OCI-LY7 (cell line): ENCODE measurements around the gene ZNF106. TPM values are rescaled to one million over a fixed set of nuclear protein-coding genes. Genes with fewer than 3 reads are reported as not detected.

Experiments used
- BruUV-seq: library from RNA; stranded (reverse); fragments of 400-500 nt; replicated peaks from 2 replicates; lab custom pipeline; 2021; lab: Mats Ljungman, UMichigan
- CTCF ChIA-PET: fragments of 300-600 bp; sonication (Branson Sonifier 250); formaldehyde crosslinking; loops from one replicate; lab custom pipeline; 2022; ENCODE audit warnings: antibody characterized with exemption; ENCODE audit not compliant: unreplicated experiment; lab: Charles Lee
- POLR2A ChIA-PET: fragments of 300-600 bp; sonication (Branson Sonifier 250); formaldehyde crosslinking; loops from one replicate; lab custom pipeline; 2022; ENCODE audit warnings: antibody characterized with exemption; lab: Charles Lee
- DNase-seq: peaks from one replicate; pipeline ENCODE4 v3.0.0-alpha.2; 2015; ENCODE audit warnings: low spot score
- H2AFZ ChIP-seq: fragments of 200-600 bp; sonication (generic), shearing (Covaris generic); 2 replicates; pipeline ENCODE4 v1.6.1; 2014; ENCODE audit warnings: mild to moderate bottlenecking, antibody characterized with exemption, low read length, moderate library complexity
- H3K27ac ChIP-seq: fragments of 200-600 bp; sonication (generic); 2 replicates; pipeline ENCODE4 v1.5.1; 2014; ENCODE audit warnings: mixed run types, low read depth, mild to moderate bottlenecking, moderate library complexity, low read length, inconsistent platforms; ENCODE audit not compliant: poor library complexity, severe bottlenecking
- H3K36me3 ChIP-seq: fragments of 200-600 bp; sonication (generic); 2 replicates; pipeline ENCODE4 v1.6.1; 2014; ENCODE audit warnings: mild to moderate bottlenecking, antibody characterized with exemption, low read length, moderate library complexity, mixed read lengths; ENCODE audit not compliant: insufficient read depth
- H3K4me1 ChIP-seq: fragments of 200-600 bp; sonication (generic); 2 replicates; pipeline ENCODE4 v1.5.1; 2014; ENCODE audit warnings: mild to moderate bottlenecking, low read length; ENCODE audit not compliant: insufficient read depth, poor library complexity, severe bottlenecking
- H3K4me2 ChIP-seq: fragments of 200-600 bp; sonication (generic); 2 replicates; pipeline ENCODE4 v1.6.1; 2014; ENCODE audit warnings: mild to moderate bottlenecking, low read length
- H3K4me3 ChIP-seq: fragments of 200-600 bp; sonication (generic); 2 replicates; pipeline ENCODE4 v1.5.1; 2014; ENCODE audit warnings: mild to moderate bottlenecking, low read depth, low read length; ENCODE audit not compliant: poor library complexity, severe bottlenecking
- H3K79me2 ChIP-seq: fragments of 200-600 bp; sonication (generic); 2 replicates; pipeline ENCODE4 v1.6.1; 2016; ENCODE audit warnings: low read depth, mild to moderate bottlenecking, low read length, moderate library complexity, mixed read lengths; ENCODE audit not compliant: insufficient read depth
- H3K9me2 ChIP-seq: fragments of 200-600 bp; sonication (generic); 2 replicates; pipeline ENCODE4 v1.6.1; 2016; ENCODE audit warnings: mild to moderate bottlenecking, low read length, mixed read lengths; ENCODE audit not compliant: insufficient read depth
- H3K9me3 ChIP-seq: fragments of 200-600 bp; sonication (generic); 2 replicates; pipeline ENCODE4 v1.6.1; 2014; ENCODE audit warnings: mild to moderate bottlenecking, mixed run types, low read length, mixed read lengths
- H4K20me1 ChIP-seq: fragments of 200-600 bp; sonication (generic); 2 replicates; pipeline ENCODE4 v1.6.1; 2014; ENCODE audit warnings: mild to moderate bottlenecking, antibody characterized with exemption, low read length, moderate library complexity, mixed read lengths; ENCODE audit not compliant: insufficient read depth
- EZH2phosphoT487 ChIP-seq: fragments of 200-600 bp; sonication (generic); IDR thresholded peaks from 2 replicates; pipeline ENCODE4 v1.6.1; 2018; ENCODE audit warnings: low read depth, borderline replicate concordance, mild to moderate bottlenecking, mixed run types, antibody characterized with exemption, low read length, moderate library complexity, mixed read lengths
- intact Hi-C: fragments of 100-400 bp; cut with micrococcal nuclease; formaldehyde crosslinking; loops from one replicate; pipeline ENCODE4 v1.10.0; 2022; ENCODE audit not compliant: unreplicated experiment
- total RNA-seq, 2 experiments: library from RNA; depleted of rRNA in 1 of 2; stranded (reverse); fragments of >200 nt in 1 of 2; shearing (Covaris generic) in 1 of 2; gene quantifications; 2 replicates each; pipeline ENCODE4 v1.2.3, GENCODE V29; 2014 to 2022
- TF ChIP-seq, protein P1 (sequence below): fragments of 200-600 bp; sonication (generic); conservative IDR thresholded peaks from 2 replicates; pipeline ENCODE4 v1.5.1; 2014; ENCODE audit warnings: mild to moderate bottlenecking, antibody characterized with exemption, low read length, moderate library complexity, mixed read lengths

Gene ZNF106
- total RNA-seq, 2 experiments from 2014 or later: 30.5 to 66.4 TPM

DNA sequence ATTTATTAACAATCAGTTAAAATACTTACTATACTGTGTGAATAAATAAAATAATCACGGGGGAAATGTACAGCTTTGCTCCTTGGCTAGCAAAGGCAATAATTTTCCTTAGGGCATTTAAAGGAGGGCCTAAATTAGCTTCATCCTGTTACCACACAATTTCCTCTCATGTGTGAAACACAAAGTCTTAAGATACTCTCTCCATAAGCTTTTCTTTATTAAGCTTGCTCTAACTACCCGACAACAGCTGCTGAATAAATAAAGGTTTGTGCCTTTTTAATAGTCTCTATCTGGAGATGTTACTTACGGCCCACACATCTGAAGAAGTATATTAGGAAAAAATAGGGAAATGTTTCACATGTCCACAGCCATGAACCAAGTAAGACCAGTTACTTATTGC is 29.7 kb downstream of the ZNF106 start:
- H3K4me2 ChIP-seq: peak overlapping the region; percentile 22; the same call in 1 of the 2 replicates
- H3K9me2 ChIP-seq: no peaks in the 10 kb centered on the region
- no peaks in the 10 kb centered on the region for H4K20me1 ChIP-seq
- BruUV-seq: no TSS peak
- peaks cover 22% of the 10 kb centered on the region; the same call in 1 of the 2 replicates for H3K79me2 ChIP-seq
- H3K27ac ChIP-seq: peak overlapping the region; percentile 30
- intact Hi-C loops: no loop called here
- no peak overlapping the region for H2AFZ ChIP-seq
- TF ChIP-seq EZH2phosphoT487: no peak
- TF ChIP-seq, protein P1, sequence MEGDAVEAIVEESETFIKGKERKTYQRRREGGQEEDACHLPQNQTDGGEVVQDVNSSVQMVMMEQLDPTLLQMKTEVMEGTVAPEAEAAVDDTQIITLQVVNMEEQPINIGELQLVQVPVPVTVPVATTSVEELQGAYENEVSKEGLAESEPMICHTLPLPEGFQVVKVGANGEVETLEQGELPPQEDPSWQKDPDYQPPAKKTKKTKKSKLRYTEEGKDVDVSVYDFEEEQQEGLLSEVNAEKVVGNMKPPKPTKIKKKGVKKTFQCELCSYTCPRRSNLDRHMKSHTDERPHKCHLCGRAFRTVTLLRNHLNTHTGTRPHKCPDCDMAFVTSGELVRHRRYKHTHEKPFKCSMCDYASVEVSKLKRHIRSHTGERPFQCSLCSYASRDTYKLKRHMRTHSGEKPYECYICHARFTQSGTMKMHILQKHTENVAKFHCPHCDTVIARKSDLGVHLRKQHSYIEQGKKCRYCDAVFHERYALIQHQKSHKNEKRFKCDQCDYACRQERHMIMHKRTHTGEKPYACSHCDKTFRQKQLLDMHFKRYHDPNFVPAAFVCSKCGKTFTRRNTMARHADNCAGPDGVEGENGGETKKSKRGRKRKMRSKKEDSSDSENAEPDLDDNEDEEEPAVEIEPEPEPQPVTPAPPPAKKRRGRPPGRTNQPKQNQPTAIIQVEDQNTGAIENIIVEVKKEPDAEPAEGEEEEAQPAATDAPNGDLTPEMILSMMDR: no peak
- peaks cover 38% of the 10 kb centered on the region for H3K4me1 ChIP-seq
- H3K4me3 ChIP-seq: no peak overlapping the region
- CTCF ChIA-PET: no interaction called here
- DNase-seq: no peak
- peaks cover 42% of the 10 kb centered on the region for H3K36me3 ChIP-seq
- H3K9me3 ChIP-seq: peaks cover 5% of the 10 kb centered on the region; the same call in 1 of the 2 replicates
- POLR2A ChIA-PET: interaction anchor here (0.7 kb wide), 1 partner anchor 100 kb away, joined by 3 read pairs; no protein-coding TSS in a partner anchor

DNA sequence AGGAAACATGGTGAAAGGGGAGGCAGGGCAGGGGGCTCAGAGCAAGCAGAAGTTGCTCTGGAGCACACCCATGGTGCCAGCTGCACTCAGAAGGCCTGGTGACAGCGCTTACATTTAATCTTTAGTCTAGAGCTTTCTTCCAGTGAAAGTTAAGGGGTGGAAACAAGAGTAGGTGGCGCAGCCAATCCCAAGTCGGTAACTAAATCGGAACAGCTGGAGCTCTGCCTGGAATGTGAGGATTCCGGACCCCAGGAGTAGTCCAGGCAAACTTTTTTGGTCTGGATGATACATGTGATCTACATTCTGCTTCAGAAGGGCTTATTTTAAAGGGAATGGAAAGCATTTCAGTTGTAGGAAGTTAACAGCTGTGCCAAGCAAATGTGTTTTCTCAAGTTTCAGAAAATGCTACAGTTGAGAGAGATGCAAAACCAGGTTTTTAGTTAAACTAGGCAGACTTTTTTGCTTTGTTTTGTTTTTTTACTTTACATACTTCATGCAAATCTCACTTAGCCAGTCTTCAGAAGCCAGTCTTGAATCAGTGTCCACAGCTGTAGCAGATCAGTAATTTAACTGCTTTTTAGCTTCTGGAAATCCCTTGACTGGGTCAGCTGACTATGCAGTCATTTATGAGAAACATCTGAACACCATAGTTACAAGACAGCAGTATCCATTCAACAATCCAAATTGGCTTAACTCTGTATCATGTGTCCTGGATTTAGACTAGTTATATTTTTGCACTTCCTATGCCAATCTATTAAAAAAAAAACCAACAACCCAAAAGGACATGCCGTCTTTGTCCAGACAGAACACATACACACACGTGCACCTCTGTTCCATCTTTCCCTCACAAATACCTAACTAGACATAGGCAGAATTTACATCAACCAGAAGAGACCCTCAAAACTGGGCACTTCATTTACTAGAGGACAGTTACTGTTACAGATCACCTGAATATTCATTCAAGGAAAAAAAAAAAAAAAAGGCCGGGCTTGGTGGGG is 33.2 kb downstream of the ZNF106 start:
- Histone ChIP-seq H3K36me3 (peaks cover 27% of the 10 kb centered on the region), H3K4me1 (peaks cover 67% of the 10 kb centered on the region), H3K4me3 (peak overlapping the region; percentile 66), H3K79me2 (peaks cover 44% of the 10 kb centered on the region; the same call in 1 of the 2 replicates), H3K4me2 (peak overlapping the region; percentile 71), H3K9me2 (no peaks in the 10 kb centered on the region), H2AFZ (peak overlapping the region; percentile 60; the same call in 1 of the 2 replicates), H3K9me3 (peaks cover 5% of the 10 kb centered on the region; the same call in 1 of the 2 replicates), H3K27ac (peak overlapping the region; percentile 91), H4K20me1 (no peaks in the 10 kb centered on the region)
- intact Hi-C loops: loop anchor here (2.0 kb wide), 1 partner anchor 185 kb away; the partner anchor contains the start of genes GANC and TMEM87A
- TF ChIP-seq, protein P1: no peak
- TF ChIP-seq EZH2phosphoT487: no peak
- CTCF ChIA-PET: interaction anchor here (0.6 kb wide), 1 partner anchor 16 kb away, joined by 3 read pairs; no protein-coding TSS in a partner anchor
- DNase-seq: peak; percentile 87
- POLR2A ChIA-PET: interaction anchor here (0.7 to 1.9 kb wide), 5 partner anchors 8 to 677 kb away, joined by 3 to 5 read pairs (median 4); no protein-coding TSS in a partner anchor
- BruUV-seq: no TSS peak
